HG03060 (cell line): ENCODE data around the gene HSPG2.

Experiments used
- ATAC-seq: cut with Tn5 transposase; IDR thresholded peaks from one replicate; pipeline ENCODE4 v1.9.1; 2021; ENCODE audit warnings: low read depth, moderate number of reproducible peaks; ENCODE audit not compliant: unreplicated experiment

Gene HSPG2

DNA sequence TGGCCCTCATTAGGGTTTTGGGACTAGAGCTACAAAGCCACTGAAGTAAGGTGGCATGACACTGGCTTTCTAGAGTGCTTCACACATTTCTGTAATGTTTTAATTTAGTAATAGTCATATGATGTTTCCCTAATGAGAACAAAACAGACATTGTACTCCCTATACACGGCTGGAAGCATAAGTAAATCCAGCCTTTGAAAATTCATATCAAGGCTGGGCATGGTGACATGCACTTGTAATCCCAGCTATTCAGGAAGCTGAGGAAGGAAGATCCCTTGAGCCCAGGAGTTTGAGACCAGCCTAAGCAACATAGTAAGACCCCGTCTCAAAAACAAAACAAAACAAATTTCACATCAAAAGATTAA lies 161.6 kb downstream of the HSPG2 start:
- ATAC-seq = no peak

DNA sequence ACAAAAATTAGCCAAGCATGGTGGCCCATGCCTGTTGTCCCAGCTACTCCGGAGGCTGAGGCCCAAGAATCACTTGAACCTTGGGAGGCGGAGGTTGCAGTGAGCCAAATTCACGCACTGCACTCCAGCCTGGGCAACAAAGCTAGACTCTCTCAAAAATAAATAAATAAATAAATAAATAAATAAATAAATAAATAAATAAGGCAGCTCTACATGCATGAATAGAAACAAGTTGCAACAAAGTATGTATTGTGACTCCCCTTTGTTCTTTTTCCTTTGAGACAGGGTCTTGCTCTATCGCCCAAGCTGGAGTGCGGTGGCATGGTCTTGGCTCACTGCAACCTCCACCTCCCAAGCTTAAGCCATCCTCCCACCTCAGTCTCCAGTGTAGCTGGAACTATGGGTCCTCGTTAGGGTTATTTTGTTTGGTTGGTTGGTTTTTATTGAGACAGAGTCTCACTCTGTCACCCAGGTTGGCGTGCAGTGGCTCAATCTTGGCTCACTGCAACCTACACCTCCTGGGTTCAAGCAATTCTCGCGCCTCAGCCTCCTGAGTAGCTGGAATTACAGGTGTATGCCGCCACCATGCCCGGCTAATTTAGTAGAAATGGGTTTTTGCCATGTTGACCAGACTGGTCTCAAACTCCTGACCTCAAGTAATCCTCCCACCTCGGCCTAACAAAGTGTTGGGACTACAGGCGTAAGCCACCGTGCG lies 162.1 kb downstream of the HSPG2 start:
- ATAC-seq = no peak

DNA sequence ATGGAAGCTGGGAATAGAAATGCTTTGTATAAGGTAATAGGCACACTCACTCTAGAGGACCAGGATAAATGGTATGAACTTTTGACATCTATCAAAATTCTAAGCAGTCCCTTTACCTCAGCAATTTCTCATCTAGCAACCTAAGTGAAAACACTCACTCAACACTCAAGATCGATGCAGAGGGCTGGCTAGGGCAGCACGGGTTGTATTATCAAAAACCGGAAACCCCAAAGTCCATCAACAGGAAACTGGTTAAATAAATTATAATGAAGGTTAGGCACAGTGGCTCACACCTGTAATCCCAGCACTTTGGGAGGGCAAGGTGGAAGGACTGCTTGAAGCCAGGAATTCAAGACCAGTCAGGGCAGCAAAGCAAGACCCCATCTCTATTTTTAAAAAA lies 163.5 kb downstream of the HSPG2 start:
- ATAC-seq = no peak
